ENCODE measurements around the gene PXN.
"Not testable (repeated sequence)": the region's sequence is repeated elsewhere in the genome, so short reads cannot be mapped to it uniquely, and the experiment has no call there.

PXN gene

DNA sequence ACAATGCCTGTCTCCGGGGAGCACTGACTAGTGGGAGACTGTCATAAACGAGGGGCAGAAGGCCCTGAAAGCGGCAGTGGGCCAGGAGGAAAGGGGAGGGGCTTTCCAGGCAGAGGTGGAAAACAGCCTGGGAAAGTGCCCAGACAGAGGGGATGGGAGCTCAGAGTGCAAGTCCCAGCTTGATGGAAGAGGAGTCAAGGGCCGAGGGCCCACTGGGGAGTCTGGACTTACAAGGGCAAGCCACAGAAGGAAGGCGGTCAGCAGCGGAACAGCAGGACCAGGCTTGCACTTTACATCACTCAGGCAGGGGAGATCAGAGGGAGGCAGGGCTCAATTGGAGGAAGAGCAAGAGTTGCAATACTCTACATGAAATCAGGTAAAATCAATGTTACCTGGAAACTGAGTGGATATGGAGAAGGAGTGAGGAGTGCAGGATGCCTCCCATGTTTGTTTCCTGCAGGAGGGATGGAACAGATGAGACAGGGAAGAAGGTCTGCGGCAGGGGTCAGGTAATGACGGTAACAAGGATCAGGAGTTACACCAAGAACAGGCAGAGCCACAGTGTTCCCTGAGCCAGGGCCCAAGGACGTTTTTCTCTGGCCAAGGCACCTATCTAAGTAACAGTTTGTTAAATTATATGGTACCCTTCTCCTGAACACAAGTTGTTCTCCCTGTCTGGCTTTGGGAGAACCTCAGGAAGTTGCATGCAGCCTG, 23.8 kb downstream of the PXN start:
- no peak for DNase-seq (ENCODE audit: low read depth)

DNA sequence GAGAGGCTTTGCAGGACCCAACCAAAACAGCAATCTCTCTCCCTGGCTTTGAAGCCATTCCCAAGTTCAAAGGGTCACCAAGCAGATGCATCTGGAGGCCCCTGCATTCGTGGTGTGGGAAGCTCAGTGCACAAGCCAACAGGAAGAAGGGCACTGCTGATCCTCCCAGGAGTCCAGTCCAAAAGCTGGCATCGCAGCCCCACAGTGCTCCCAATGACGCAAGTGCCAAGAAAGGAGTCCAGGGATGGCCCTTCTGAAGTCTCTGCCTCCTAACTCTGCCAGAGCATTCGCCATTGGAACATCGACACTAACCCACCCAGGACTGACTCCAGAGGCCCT, 25.1 kb downstream of the PXN start:
- DNase-seq (ENCODE audit: low read depth) = no peak

DNA sequence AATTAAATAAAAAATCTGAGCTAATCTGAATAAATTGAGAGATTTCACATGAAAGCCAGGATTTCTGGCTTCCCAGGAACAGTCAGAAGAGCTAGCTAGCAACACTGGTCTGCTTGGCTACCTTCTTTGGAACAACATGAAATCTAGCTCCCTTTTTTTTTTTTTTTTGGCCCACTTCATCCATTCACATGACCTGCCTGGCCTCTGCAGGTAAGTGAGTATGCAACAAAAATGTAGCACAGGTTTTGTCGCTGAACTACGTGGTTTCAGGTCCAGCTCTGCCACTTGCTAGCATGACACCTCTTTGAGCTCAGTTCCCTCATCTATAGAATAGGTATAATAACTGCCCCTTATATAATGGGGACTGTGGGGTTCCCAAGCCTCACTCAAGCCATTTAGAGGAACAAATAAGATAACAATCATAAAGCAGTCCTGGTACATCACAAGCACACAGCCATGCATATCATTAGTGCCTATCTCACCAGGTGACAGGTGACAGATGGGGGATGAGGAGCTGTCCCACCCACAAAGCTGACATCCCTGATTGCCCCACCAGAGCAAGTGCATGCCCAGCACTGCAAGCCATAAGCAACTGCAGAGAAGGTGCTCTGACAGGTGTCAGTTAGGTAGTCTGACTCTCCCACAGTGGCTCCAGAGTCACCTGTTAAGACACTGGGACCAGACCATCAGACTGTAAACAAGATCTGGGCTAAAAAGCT, 25.6 kb downstream of the PXN start:
- DNase-seq (ENCODE audit: low read depth) = no peak

DNA sequence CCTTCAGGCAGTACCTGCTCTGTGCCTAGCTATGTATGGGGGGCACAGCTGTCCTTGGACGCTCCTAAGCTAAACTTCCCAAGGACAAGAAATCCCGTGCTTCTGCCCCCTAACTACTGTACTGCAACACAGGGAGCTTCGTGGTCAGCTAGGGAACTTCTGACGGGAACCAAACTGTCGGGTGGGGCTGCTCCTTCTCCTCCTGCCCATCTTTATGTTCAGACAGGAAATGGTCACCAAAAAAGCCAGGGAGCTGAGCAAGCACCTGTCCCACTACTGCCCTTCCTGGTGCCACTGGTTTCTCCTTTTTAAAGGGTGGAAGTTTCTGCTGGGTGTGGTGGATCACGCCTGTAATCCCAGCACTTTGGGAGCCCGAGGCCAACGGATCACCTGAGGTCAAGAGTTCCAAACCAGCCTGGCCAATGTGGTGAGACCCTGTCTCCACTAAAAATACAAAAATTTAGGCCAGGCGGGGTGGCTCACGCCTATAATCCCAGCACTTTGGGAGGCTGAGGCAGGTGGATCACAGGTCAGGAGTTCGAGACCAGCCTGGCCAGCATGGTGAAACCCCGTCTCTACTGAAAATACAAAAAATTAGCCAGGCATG, 26.6 kb downstream of the PXN start:
- DNase-seq (ENCODE audit: low read depth) = no peak

DNA sequence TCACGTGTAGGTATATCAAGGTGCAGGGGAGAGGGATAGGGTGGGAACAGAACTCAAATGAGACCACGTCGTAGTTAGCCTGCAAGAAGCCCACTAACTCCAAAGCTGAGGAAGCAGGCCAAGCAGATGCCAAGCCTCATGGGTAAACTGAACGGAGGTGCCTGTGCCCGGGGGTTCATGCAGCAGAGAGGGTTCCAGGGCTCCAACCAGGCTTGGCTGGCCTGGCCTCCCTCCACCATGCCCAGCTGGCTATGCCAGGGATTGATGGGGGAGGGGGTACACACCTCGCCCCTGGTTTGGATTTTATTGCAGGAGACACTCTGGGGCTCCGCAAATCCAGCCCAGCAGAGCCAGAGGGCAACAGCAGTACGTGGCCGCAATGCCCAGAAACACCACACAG, 27.3 kb downstream of the PXN start:
- DNase-seq (ENCODE audit: low read depth) = no peak

DNA sequence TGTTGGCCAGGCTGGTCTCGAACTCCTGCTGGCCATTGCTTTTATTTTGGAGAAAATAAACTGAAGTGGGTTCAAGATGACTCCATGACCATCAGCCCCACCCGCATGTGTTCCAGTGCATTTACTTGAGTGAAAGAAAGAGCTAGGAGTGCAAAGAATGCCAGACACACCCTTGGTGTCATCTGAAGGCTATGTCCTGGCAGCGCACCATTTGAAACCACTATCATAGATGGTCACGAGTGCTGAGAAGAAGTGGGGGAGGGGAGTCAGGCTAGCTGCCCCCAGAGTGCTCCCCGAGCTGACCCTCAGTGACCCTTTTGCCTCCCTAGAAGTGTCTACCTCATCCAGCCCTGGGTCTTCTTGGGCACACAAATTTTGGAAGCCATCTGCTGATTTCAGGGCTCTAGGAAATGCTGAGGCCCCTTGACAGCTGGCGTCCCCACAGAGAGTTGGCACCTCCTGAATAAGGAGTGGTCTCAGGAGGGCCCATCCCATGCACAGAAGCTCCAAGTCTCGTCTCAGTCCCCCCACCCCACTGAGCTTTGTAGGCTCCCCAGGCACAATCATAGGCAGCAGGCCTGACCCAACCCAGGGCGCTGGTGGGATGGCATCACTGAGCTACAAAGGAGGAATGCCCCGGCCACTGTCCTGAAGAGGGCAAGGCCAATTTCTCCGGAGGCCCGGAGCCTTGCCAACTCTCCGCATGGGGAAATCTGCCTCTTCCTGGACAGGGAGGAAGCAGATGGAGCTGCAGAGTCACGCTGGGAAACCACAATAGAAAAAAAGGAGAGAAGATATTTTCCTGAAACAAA, 28.0 kb downstream of the PXN start:
- no peak for DNase-seq (ENCODE audit: low read depth)

DNA sequence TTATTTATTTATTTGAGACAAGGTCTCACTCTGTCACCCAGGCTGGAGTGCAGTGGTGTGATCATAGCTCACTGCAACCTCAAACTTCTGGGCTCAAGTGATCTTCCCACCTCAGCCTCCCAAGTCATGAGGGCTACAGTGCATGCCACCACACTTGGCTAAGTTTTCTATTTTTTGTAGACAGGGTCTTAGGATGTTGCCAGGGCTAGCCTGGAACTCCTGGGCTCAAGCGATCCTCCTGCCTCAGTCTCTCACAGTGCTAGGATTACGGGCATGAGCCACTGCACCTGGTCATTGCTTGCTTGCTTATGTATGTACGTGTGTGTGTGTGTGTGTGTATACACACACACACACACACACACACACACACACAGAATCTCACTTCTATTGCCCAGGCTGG, 28.7 kb downstream of the PXN start:
- DNase-seq (ENCODE audit: low read depth) = not testable (repeated sequence)

DNA sequence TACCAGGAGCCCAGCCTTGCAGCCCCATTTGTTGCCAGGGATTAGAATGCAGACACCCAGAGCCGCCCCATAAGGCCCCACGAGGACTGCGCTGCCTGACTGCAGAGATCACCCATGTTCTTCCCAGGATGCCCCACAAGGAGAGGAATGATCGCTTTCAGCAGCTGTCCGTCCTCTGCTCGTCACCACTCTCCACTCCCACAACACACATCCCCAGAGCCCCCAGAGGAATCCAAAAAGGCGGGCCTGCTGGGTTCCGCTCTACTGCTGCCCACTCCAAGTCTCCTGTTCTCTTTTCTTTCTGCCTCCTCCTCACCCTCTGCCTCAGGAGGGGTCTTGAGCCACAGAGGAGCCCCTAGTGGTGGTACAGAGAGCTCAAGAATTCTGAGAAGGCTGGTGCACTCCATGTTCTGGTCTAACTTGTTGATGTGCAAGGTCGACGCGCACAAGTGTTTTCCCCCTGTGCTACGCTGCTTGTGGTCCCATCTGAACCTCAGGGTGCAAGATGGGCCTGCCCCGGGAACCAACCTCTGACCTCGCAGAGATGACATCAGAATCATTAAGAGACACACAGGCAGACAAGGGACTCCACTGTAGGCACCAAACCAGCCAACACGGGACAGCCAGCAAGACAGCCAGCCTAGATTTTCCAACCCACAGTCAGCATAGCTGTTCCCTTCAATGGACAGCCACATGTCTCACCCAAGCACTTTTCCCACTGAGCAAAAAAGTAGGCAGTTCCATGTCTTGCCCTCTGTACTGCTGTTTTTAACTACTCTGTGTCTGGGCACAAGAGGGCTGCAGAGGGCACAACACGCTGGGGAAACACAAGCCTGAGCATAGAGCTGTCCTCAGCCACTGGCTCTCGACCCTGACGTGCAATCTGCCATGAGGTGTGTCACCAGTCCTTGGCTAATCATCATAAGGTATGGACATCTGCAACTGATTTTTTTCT, 29.9 kb downstream of the PXN start:
- no peak for DNase-seq (ENCODE audit: low read depth)

DNA sequence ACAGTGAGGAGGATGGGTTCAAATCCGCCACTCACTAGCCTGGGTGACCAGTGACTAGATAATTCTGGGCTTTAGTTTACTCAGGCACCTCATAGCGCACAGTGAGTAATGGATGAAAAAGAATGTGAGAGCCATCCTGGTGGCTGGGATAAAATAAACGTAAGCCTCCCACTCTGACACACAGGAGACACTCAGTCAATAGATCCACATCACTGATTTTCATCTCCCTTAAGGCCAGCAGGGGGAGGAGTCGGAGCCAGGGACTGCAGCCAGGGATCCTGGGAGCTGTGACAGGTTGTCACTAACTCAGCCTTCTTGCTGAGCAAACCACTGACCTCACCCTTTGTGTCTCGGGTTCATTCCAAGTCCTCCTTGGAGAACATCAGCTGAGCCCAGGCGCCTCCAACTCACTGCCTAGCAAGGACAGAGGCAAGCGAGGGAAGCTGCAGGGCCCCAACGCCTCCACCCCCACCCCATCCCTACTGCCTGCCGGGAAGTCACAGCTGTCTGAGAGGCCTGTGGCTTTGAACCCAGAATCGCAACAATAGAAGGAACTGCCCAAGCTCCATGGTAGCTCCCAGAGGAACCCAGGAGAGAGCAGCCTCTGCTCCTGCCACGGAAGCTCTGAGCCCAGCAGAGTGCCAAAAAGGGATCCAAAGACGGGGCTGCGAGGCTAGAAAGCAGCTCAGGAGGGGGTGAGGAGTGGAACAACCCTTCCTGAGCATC, 30.7 kb downstream of the PXN start:
- no peak for DNase-seq (ENCODE audit: low read depth)

DNA sequence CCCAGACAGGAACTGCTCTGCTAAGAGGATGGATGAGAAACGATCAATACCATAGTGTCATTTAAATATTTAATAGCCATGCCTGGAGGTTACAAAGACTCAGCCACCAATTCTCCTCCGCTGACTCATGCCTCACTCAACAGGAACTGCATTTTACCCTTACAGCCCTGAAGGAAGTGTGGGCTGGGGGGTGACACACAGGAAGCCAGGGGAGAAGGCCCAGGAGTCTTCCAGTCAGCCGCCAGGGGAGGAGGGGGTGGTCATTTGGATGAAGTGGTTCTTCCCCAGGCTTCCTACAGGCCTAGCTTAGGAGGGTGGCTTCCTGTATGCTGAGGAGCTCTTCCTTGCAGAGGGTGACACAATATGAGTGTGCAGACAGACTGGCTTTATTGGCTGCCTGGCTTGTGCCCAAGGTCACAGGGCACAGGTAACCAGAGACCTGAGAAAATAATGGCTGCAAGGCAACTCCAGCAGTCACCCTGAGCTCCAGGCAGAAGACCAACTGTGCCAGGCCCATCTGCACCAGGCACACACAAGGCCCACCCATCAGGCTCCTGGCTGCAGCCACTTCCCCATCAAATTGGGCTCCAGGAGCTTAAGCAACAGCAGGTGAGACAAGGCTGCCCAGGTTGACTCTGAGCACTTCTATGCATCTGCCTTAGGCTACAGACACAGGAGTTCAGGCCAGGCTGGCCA, 34.1 kb downstream of the PXN start:
- peak; percentile 70 for DNase-seq (ENCODE audit: low read depth)

DNA sequence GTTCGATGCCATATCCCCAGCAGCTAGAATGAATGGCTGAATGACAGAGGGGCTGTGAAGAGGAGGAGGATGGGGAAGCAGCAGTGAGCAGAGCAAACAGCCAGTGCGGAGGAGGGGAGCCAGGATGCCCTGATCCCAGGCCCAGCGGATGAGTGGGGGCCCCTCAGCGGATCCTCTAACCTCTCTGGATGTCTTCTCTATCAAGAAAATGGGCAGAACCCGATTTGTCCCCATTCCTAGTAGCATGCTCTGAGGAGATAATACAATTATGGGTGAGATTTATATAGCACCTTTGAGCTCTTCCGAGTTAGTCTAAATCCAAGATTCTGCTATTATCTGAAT, 34.6 kb downstream of the PXN start:
- DNase-seq (ENCODE audit: low read depth) = no peak

DNA sequence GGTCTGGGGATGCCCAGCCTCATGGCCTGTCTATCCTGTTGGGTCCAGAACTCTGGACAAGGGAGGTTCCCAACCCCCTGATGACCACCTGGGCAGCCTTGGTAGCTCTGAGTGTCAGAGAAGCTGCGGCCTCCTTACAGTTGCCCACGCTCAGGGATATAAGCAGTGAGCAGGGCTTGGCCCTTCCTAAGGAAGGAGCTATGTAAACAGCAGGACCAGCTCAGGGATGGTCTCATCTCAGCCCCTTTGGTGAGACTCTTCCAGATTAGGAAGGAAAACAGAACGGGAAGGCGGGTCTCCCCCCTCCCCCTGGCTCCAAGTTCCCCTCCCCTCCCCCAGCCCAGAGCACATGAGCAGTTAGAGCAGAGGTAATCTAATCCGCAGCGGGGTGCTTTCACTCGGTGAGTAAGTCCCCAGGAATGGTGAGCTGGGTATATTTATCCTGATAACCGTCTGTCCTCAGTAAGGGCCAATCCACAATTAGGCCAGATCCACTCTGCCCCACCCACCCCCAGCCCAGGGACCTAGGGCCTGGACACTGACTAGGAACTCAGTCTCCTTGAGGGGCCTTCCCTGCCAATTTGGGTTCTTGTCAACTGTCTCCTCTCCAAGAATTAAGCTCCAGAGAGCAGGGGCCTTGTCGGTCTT, 35.1 kb downstream of the PXN start:
- no peak for DNase-seq (ENCODE audit: low read depth)

DNA sequence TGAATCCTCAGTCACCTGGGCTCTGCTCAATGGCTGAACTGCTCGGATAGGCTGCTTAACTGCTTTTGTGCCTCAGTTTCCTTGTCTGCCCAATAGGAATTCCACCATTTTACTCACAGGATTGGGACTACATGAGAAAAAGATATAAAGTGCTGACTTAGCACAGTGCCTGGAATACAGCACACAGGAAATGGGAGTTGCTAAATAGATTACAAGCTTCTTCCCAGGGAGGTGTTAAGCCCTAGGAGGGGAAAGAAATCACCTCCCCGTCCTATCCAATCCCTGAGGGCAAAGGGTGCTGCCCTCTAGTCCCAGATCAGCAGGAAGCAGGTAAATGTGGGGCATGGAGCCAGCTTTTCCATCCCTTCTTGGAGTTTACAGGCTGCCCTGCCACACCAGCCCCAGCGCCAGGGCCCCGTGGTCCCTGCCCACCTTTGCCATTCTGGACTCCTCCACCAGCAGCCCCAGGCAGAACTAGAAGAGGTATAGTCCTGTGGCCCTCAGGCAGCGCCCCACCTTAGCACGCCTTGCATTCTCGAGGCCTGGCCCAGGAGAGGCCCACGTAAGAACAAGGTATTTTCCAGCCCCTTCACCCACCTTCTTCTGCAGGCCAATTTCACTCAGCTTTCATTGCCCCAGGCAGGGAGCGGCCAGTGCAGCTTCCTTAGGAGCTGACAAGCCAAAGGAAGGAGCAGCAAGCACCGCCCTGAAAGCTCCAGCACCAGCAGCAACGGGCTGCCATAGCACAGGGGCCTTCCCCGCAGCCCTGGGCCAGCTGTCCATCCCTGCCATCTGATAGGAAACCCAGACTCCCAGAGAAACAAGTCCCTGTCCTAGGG, 35.8 kb downstream of the PXN start:
- no peak for DNase-seq (ENCODE audit: low read depth)

DNA sequence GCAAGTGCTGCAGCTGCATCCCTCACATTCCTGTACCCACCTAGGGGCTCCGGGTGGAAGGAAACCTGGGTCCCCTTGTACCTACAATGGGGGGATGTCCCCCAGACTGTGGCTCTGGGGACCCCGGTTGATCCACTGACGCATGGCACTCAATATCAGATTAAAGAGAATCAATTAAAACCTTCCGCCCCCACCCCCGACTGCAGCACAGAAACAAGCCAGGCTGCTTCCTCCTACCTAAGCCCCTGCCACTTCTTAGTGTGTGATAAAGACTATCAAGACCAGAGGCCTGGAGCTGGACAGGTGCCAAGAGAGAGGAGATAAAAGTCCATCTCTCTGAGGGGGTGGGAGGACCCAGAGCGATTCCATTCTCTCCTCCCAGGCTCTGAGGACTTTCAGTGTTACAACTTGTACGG, 36.5 kb downstream of the PXN start:
- no peak for DNase-seq (ENCODE audit: low read depth)

DNA sequence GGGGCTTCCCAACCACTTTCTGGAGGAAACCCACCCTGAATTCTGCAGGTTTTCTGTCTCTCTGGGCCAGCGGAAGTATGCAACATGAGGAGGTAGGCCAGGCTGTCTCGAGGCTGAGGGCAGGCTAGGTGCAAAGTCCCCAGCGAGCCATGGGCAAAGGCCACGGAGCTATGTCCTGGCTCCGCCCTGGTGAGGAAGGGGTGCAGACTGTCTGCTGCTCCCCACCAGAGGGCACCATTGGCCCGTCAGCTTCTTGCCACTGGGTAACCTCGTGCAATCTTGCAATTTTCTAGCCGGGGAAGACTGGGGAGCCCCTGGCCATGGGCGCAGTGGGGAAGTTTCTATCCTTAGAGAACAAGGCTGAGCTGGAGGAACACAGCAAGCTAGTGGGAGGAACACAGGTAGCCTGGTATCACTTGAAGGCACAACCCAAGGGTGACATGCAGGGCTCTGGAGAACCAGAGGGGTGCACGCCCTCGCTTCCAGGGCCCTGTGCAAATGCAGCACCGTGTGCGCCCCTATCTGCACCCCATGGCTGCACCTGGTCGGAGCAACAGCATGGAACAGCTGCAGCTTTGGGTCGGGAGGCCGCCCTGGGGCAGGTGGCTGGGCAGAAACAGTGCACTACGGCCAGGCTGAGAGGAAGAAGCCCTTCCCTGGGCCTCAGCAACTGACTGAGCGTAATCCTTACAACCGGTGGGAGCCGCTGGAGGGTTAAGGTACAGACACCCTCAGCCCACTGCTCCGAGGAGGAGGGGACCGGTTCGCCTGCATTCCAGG, 37.0 kb downstream of the PXN start:
- DNase-seq (ENCODE audit: low read depth) = peak; percentile 83

DNA sequence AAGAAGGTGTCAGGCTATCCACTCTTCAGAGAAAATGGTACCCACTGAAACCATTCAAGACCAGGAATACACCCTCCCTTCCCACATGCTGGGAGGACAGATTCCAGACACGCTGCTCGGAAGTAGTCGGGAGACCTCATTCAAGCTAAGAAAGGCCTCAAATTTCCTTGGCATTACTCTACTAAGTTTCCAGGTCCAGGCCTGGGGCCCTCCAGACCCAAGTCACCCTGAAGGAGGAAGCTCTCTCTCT, 37.6 kb downstream of the PXN start:
- DNase-seq (ENCODE audit: low read depth) = no peak

DNA sequence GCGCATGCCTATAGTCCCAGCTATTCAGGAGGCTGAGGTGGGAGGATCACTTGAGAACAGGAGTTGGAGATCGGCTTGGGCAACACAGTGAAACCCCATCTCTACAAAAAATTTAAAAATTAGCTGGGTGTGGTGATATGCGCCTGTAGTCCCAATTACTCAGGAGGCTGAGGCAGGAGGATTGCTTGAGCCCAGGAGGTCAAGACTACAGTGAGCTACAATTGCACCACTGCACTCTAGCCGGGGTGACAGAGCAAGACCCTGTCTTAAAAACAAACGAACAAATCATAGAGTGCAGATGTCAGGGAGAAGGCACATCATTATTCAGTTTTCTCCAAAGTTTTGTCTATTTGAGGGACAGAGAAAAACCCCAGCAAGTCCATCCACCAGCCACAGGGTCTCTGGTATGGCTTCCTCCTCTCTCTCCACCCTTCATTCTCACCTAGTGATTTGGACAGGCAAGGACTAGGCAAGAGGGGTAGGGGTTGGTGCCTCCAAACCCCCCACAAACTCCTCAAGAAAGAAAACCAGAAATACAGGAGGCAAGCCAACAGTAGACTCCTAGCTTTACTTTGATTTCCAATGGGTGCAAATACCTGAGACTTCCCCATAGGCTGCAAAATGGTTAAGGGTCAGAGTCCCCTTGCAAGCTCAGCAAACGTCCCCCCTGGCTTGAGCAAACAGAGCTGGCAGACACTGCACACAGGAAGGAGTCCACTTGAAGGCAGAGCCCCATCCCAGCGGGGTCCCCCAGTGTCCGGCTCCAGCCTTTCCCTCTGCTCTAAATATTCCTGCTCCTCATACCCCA, 38.1 kb downstream of the PXN start:
- no peak for DNase-seq (ENCODE audit: low read depth)

Measured in activated gamma-delta T cell treated with anti-CD3 and anti-CD28 coated beads, Interleukin-2, amount 50 U/mL, for 16 hours (primary cell).